AG04449 (cell line): ENCODE results near the gene PDCD2L.
A peak's percentile ranks its signal among the peaks of the same experiment; 100 is the strongest.

Source experiments
- CTCF ChIA-PET: fragments of 350-600 bp; formaldehyde crosslinking; extraction: SDS; loops from one replicate; lab custom pipeline; 2021; ENCODE audit warnings: antibody characterized with exemption; lab: Yijun Ruan, JAX
- POLR2A ChIA-PET: fragments of 400-600, 350-600 bp; formaldehyde crosslinking; extraction: SDS; loops from one replicate; lab custom pipeline; 2020; ENCODE audit warnings: antibody characterized with exemption, inconsistent platforms; lab: Yijun Ruan, JAX
- DNase-seq: peaks from one replicate; pipeline ENCODE4 v3.0.0-alpha.2; 2010; ENCODE audit warnings: low read depth, low spot score
- H3K4me3 ChIP-seq: 2 replicates; pipeline ENCODE4 v1.5.1; 2011; ENCODE audit warnings: low read depth, mild to moderate bottlenecking, control low read depth, low read length
- TF ChIP-seq, protein P1 (sequence below): IDR thresholded peaks from one replicate; pipeline ENCODE4 v1.5.1; 2011; ENCODE audit warnings: mild to moderate bottlenecking, moderate library complexity, low read length, control low read depth, inconsistent platforms; ENCODE audit not compliant: insufficient read depth; ENCODE audit errors: missing control alignments

Gene PDCD2L

DNA sequence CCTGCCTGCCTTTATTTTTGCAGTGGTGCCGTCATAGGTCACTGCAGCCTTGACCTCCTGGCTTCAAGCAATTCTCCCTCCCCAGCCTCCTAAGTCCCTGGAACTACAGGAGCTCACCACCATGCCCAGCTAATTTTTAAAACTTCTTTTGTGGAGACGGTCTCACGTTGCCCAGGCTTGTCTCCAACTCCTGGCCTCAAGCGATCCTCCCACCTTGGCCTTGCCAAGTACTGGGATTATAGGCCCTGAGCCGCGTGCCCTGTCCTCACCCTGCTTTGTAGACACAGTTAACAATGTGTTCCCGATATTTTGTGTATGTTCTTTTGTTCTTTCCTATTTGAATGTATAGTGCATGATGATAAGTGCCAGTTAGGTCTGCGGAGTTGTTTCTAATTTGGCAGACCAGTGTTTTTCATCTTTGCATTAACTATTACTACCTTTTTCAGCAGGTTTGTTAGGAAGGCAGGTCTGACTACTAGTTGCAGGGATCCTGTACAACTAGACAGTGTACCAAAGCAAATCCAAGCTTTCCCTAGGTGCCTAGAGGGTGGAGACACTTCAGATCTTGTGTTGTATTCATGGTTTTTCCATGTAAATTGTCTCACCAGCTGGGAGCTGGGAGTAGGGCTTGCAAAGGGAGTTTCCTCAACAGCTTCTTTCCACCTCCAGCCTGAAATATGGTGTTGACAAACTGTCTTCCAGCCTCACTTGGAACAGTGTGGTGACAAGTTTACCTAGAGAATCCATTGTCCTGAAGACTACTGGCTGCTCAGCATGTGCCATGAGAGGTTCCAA is 67.9 kb downstream of the PDCD2L start:
- CTCF ChIA-PET = interaction anchor here (0.9 to 3.1 kb wide), 8 partner anchors 10 to 126 kb away, joined by 3 to 17 read pairs (median 4); partner anchors contain the start of gene WTIP
- H3K4me3 ChIP-seq = no peak overlapping the region
- TF ChIP-seq, protein P1, sequence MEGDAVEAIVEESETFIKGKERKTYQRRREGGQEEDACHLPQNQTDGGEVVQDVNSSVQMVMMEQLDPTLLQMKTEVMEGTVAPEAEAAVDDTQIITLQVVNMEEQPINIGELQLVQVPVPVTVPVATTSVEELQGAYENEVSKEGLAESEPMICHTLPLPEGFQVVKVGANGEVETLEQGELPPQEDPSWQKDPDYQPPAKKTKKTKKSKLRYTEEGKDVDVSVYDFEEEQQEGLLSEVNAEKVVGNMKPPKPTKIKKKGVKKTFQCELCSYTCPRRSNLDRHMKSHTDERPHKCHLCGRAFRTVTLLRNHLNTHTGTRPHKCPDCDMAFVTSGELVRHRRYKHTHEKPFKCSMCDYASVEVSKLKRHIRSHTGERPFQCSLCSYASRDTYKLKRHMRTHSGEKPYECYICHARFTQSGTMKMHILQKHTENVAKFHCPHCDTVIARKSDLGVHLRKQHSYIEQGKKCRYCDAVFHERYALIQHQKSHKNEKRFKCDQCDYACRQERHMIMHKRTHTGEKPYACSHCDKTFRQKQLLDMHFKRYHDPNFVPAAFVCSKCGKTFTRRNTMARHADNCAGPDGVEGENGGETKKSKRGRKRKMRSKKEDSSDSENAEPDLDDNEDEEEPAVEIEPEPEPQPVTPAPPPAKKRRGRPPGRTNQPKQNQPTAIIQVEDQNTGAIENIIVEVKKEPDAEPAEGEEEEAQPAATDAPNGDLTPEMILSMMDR = no peak
- POLR2A ChIA-PET = interaction anchor here (1.2 kb wide), 1 partner anchor 9 kb away, joined by 5 read pairs; the partner anchor contains the start of gene WTIP
- DNase-seq = no peak

DNA sequence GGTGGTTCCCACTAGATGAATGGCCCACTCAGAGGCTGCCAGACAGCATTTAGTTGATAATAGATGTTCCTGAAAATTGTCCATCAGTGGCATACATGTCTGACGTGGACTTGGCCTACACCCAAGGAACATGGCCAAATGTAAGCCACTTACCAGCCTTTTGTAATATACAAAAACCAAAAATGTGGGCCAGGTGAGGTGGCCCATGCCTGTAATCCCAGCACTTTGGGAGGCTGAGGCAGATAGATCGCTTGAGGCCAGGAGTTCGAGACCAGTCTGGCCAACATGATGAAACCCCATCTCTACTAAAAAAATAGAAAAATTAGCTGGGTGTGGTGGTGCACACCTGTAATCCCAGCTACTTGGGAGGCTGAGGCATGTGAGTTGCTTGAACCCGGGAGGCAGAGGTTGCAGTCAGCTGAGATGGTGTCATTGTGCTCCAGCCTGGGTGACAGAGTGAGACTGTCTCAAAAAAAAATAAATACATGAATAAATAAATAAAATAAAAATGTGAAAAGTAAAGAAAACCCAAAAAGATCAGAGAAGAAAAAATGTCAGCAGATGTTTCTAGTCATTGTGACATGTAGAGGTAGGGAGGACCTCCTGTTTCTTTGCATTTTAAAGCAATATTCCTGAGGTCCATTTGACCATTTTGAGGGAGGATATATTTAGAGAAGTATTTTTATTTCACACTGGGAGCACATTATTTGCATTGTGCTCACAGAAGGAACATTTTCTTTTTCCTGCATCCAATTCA is 70.2 kb downstream of the PDCD2L start:
- DNase-seq = no peak
- TF ChIP-seq, protein P1 = no peak
- POLR2A ChIA-PET = no interaction called here
- CTCF ChIA-PET = interaction anchor here (1.0 to 1.6 kb wide), 3 partner anchors 9 to 25 kb away, joined by 3 to 4 read pairs (median 4); no protein-coding TSS in a partner anchor
- no peak overlapping the region for H3K4me3 ChIP-seq

DNA sequence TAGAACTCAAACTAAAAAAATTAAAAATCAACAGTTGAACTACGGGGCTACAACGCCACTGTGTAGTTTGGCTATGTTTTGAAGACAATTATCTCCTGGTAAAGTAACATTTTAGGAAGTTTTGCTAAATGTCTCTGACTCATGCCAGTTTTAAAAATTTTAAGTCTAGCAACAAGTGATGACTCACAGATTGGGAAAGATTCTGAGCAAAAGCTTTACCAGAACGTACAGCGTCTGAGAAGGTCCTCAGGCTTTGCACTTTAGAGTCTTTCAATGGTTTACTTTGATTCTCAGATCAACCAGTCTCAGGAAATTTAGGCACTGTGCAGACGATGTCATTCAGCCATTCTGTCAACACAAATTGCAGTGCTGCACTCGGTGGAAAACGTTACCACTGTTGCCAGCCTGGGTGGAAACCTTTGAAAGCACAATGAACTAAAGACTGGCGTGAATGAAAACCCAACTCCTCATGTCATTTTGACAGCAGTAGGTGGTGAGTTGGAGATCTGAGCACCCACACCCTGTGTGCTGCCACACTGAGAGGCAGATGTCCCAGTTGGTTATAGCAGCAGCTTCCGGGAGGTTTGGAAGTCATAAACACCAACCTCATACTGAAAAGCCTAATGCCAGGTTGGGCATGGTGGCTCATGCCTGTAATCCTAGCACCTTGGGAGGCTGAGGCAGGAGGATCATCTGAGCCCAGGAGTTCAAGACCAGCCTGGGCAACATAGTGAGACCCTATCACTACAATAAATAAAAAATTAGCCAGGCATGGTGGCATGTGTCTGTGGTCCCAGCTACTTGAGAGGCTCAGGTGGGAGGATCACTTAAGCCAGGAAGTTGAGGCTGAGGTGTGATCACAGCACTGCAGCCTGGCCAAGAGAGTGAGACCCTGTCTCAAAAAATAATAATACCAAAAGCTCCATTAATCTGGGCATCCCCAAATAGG is 71.1 kb downstream of the PDCD2L start:
- POLR2A ChIA-PET = interaction anchor here (1.4 kb wide), 1 partner anchor 47 kb away, joined by 5 read pairs; the partner anchor contains the start of gene UBA2
- TF ChIP-seq, protein P1 = no peak
- CTCF ChIA-PET = interaction anchor here (0.8 to 1.6 kb wide), 5 partner anchors 9 to 24 kb away, joined by 3 to 4 read pairs (median 3); no protein-coding TSS in a partner anchor
- H3K4me3 ChIP-seq = no peak overlapping the region
- DNase-seq = peak; percentile 61
